H1 (cell line): Measurements from ENCODE around the gene SPATA6L. TPM values are rescaled to one million over a fixed set of nuclear protein-coding genes. Genes with fewer than 3 reads are reported as not detected.

Experiments
- CBX5 ChIP-seq: fragments of 300-800, 300-1000 bp; sonication (generic); IDR thresholded peaks from 2 replicates; pipeline ENCODE4 v1.7.1; 2016; ENCODE audit warnings: antibody characterized with exemption, low read length, low read depth
- CHD1 ChIP-seq: IDR thresholded peaks from 2 replicates; pipeline ENCODE4 v1.6.1; 2012; ENCODE audit warnings: low read depth, low read length, improper control_type of control experiment
- KDM1A ChIP-seq: fragments of 200-600, 300-600 bp; sonication (generic); IDR thresholded peaks from 2 replicates; pipeline ENCODE4 v1.7.1; 2016; ENCODE audit warnings: mild to moderate bottlenecking, low read length, borderline replicate concordance
- polyA plus RNA-seq, 7 experiments: library from polyadenylated mRNA; depleted of rRNA in 3 of 7; stranded (reverse) in 5 of 7; unstranded in 2 of 7; fragments of >200 nt in 5 of 7; fragments of 200-250 nt in 2 of 7; gene quantifications; 1 replicate in 5 of 7; 2 replicates in 1 of 7; 4 replicates in 1 of 7; pipeline versions ENCODE4 v1.2.1 to v1.2.3, GENCODE V29; 2011 to 2013; ENCODE audit warnings: missing spikeins in 2 of 7, mixed read lengths in 2 of 7
- total RNA-seq: library from RNA; stranded (reverse); fragmentation: NEBNext Ultra II Directional; extraction: Animal tissue kit (Norgen Biotek cat#: 25700); gene quantifications from 2 replicates; pipeline ENCODE4 v1.2.1, GENCODE V29; 2021

SPATA6L gene
- total and polyA plus RNA-seq, 2 of the 8 experiments (the other 6 are each of a cell fraction or from before 2014, with no cell fraction given), result 0.57 to 1.1 TPM

DNA sequence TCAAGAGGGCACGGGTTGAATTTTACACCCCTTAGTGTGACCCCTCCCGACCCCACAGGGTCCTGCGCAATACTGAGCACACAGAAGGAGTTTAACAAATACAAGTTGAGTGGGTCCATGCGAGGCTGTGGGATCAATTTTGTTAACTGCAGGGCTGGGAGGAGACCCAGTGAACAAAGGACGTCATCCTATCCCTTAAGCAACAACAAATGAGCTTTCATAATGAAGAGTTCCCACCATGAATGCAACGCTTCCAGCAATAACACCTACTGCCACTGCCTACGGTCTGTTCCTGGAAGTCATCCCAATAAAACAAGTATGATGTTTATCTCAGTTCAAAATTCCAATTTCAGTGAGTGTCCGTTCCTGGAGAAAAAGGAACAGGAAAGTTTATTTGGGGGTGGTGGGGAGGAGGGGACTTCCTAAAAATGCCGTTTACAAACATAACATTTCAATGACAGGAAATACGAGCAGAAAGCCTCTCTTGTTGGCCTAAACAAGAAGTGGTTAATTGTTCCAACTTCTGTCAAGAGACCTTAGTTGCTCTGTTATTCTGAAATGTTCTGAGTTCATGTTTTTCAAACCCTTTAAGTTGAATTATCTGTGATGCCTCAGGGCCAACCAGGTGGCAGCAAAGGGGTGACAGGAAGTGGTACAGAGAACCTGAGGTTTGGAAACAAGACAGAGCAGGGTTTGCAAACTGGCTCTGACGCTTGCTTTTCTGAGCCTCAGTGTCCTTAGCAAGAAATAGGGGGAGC, 69.9 kb downstream of the SPATA6L start (continued):
- TF ChIP-seq CHD1 (no peak), CBX5 (no peak), KDM1A (no peak)
